A673 (cell line): ENCODE measurements around the gene HUS1B.

ENCODE experiments used
- CTCF ChIP-seq: fragments of 300-800, 200-600 bp; sonication (generic); conservative IDR thresholded peaks from 2 replicates; pipeline ENCODE4 v1.5.1; 2017; ENCODE audit warnings: low read depth, mild to moderate bottlenecking, antibody characterized with exemption, low read length, moderate library complexity, mixed read lengths
- EZH2 ChIP-seq: fragments of 200-600 bp; sonication (generic); IDR thresholded peaks from 2 replicates; pipeline ENCODE4 v1.6.1; 2017; ENCODE audit warnings: borderline replicate concordance, low read depth, mild to moderate bottlenecking, mixed read lengths, antibody characterized with exemption, low read length; ENCODE audit not compliant: poor library complexity, severe bottlenecking

GRCh38 chr6:617456-618100 lies 39.3 kb downstream of the HUS1B start:
- TF ChIP-seq CTCF, result peak; percentile 32; the same call in 1 of the 2 replicates
- TF ChIP-seq EZH2, result no peak
